Smooth muscle cell (in vitro differentiated cells): ENCODE results near the gene NDC80. TPM values are rescaled to one million over a fixed set of nuclear protein-coding genes. Genes with fewer than 3 reads are reported as not detected.

Source experiments
- DNase-seq: peaks from one replicate; lab custom pipeline; 2025; ENCODE audit not compliant: unreplicated experiment; lab: John Stamatoyannopoulos, UW
- H2AFZ ChIP-seq: fragments of 200-600 bp; sonication (generic); 2 replicates; pipeline ENCODE4 v1.6.0; 2016; ENCODE audit warnings: antibody characterized with exemption, low read depth, mild to moderate bottlenecking
- H3F3A ChIP-seq: fragments of 200-600 bp; sonication (generic); 2 replicates; pipeline ENCODE4 v1.6.0; 2017; ENCODE audit warnings: antibody characterized with exemption, low read depth
- H3K27ac ChIP-seq: fragments of 200-600 bp; sonication (generic); 2 replicates; pipeline ENCODE4 v1.5.1; 2016; ENCODE audit warnings: low read depth, mild to moderate bottlenecking
- H3K27me3 ChIP-seq: fragments of 200-600 bp; sonication (generic); 2 replicates; pipeline ENCODE4 v1.6.1; 2016; ENCODE audit warnings: low read depth, mild to moderate bottlenecking
- H3K36me3 ChIP-seq: fragments of 200-600 bp; sonication (generic); 2 replicates; pipeline ENCODE4 v1.5.1; 2016; ENCODE audit warnings: low read depth
- H3K4me1 ChIP-seq: fragments of 200-600 bp; sonication (generic); 2 replicates; pipeline ENCODE4 v1.5.1; 2016; ENCODE audit warnings: low read depth
- H3K4me2 ChIP-seq: fragments of 200-600 bp; sonication (generic); 2 replicates; pipeline ENCODE4 v1.6.0; 2016; ENCODE audit warnings: mild to moderate bottlenecking
- H3K4me3 ChIP-seq: fragments of 200-600 bp; sonication (generic); 2 replicates; pipeline ENCODE4 v1.5.1; 2016; ENCODE audit warnings: mild to moderate bottlenecking
- H3K79me2 ChIP-seq: fragments of 200-600 bp; sonication (generic); 2 replicates; pipeline ENCODE4 v1.6.0; 2016; ENCODE audit warnings: low read depth, mild to moderate bottlenecking
- H3K9ac ChIP-seq: fragments of 200-600 bp; sonication (generic); 2 replicates; pipeline ENCODE4 v1.6.0; 2016; ENCODE audit warnings: low read depth
- H3K9me3 ChIP-seq: fragments of 200-600 bp; sonication (generic); replicated peaks from 2 replicates; pipeline ENCODE4 v1.5.1; 2016; ENCODE audit warnings: low read depth
- H4K20me1 ChIP-seq: fragments of 200-600 bp; sonication (generic); 2 replicates; pipeline ENCODE4 v1.6.0; 2016; ENCODE audit warnings: low read depth
- CTCF ChIP-seq: fragments of 200-600 bp; sonication (generic); IDR thresholded peaks from 2 replicates; pipeline ENCODE4 v1.5.1; 2017; ENCODE audit warnings: borderline replicate concordance, mild to moderate bottlenecking, antibody characterized with exemption; ENCODE audit not compliant: insufficient read depth, poor library complexity, severe bottlenecking
- WGBS: methylation state at CpG from one replicate; pipeline ENCODE4 v1.1.7; 2016; ENCODE audit warnings: low lambda C conversion rate; 5-methylcytosine and 5-hydroxymethylcytosine counted together
- polyA plus RNA-seq: library from polyadenylated mRNA; unstranded; fragments of >200 nt; fragmentation: Nextera tagmentation; extraction: Ambion mirVana; gene quantifications from 2 replicates; pipeline ENCODE4 v1.2.1, GENCODE V29; 2016
- total RNA-seq: library from RNA; depleted of rRNA; stranded (reverse); fragments of >200 nt; gene quantifications from 2 replicates; pipeline ENCODE4 v1.2.3, GENCODE V29; 2014

NDC80 gene
- total and polyA plus RNA-seq, 2 experiments from 2014 or later = 8.1 to 9.1 TPM

GRCh38 chr18:2564373-2564772, 7.0 kb upstream of the NDC80 start:
- Histone ChIP-seq H3K4me1 (no peaks in the 10 kb centered on the region), H3K9me3 (no peaks in the 10 kb centered on the region), H3K79me2 (no peaks in the 10 kb centered on the region), H3K27me3 (no peaks in the 10 kb centered on the region), H3K9ac (no peak overlapping the region), H2AFZ (no peak overlapping the region), H3K4me3 (no peak overlapping the region), H3K36me3 (no peaks in the 10 kb centered on the region), H4K20me1 (no peaks in the 10 kb centered on the region), H3F3A (no peaks in the 10 kb centered on the region), H3K4me2 (no peak overlapping the region), H3K27ac (no peak overlapping the region)
- WGBS = 97% methylated on average over 1 of the region's 1 CpG
- DNase-seq = no peak
- no peak for TF ChIP-seq CTCF

- H3K4me2 ChIP-seq = no peak overlapping the region
- H3K9me3 ChIP-seq = no peaks in the 10 kb centered on the region
- no peaks in the 10 kb centered on the region for H3K36me3 ChIP-seq
- peaks cover 24% of the 10 kb centered on the region for H3K79me2 ChIP-seq
- no peak overlapping the region for H3K4me3 ChIP-seq
- no peak for TF ChIP-seq CTCF
- no peak for DNase-seq
- no peak overlapping the region for H3K27ac ChIP-seq
- no peak overlapping the region for H2AFZ ChIP-seq
- no peaks in the 10 kb centered on the region for H3K27me3 ChIP-seq
- H3F3A ChIP-seq = no peaks in the 10 kb centered on the region
- no peaks in the 10 kb centered on the region for H4K20me1 ChIP-seq
- H3K4me1 ChIP-seq = peaks cover 14% of the 10 kb centered on the region
- H3K9ac ChIP-seq = no peak overlapping the region
- 82% methylated on average over 6 of the region's 6 CpGs for WGBS
Observed at GRCh38 chr18:2568129-2568528, 3.2 kb upstream of the NDC80 start.

- no peaks in the 10 kb centered on the region for H3F3A ChIP-seq
- TF ChIP-seq CTCF = no peak
- no peak for DNase-seq
- H4K20me1 ChIP-seq = no peaks in the 10 kb centered on the region
- H3K27ac ChIP-seq = no peak overlapping the region
- 90% methylated on average over 3 of the region's 3 CpGs for WGBS
- H3K9ac ChIP-seq = no peak overlapping the region
- H3K4me3 ChIP-seq = no peak overlapping the region
- H3K4me2 ChIP-seq = no peak overlapping the region
- H3K36me3 ChIP-seq = no peaks in the 10 kb centered on the region
- H3K9me3 ChIP-seq = no peaks in the 10 kb centered on the region
- peaks cover 29% of the 10 kb centered on the region for H3K79me2 ChIP-seq
- no peak overlapping the region for H2AFZ ChIP-seq
- no peaks in the 10 kb centered on the region for H3K27me3 ChIP-seq
- H3K4me1 ChIP-seq = peaks cover 19% of the 10 kb centered on the region
Observed at GRCh38 chr18:2568605-2569004, 2.8 kb upstream of the NDC80 start.
